ENCODE data around the gene LSM7. TPM values are rescaled to one million over a fixed set of nuclear protein-coding genes. Genes with fewer than 3 reads are reported as not detected.
A peak's percentile ranks its signal among the peaks of the same experiment; 100 is the strongest.

Gene LSM7
- total RNA-seq, 3 donors from 2014 or later: 275 to 313 (median 307) TPM

- ATAC-seq (no peak), DNase-seq (no peak)
- no peaks in the 10 kb centered on the region for H3K36me3 Mint-ChIP-seq (ENCODE audit: insufficient read depth)
- H3K4me1 Mint-ChIP-seq (ENCODE audit: low read depth): peaks cover 2% of the 10 kb centered on the region
- peaks cover 52% of the 10 kb centered on the region for H3K27me3 Mint-ChIP-seq (ENCODE audit: low read depth)
- H3K4me3 Mint-ChIP-seq: no peak overlapping the region
- H3K9me3 Mint-ChIP-seq: peaks cover 9% of the 10 kb centered on the region
These were observed 15.4 kb downstream of the LSM7 start for GRCh38 chr19:2312820-2313501.

- Mint-ChIP-seq H3K27me3 (ENCODE audit: low read depth) (peaks cover 67% of the 10 kb centered on the region), H3K36me3 (ENCODE audit: insufficient read depth) (no peaks in the 10 kb centered on the region), H3K9me3 (peaks cover 9% of the 10 kb centered on the region), H3K4me3 (no peak overlapping the region), H3K4me1 (ENCODE audit: low read depth) (peaks cover 2% of the 10 kb centered on the region)
- no peak for ATAC-seq
- DNase-seq: no peak
These were observed 17.3 kb downstream of the LSM7 start for GRCh38 chr19:2311093-2311492.

GRCh38 chr19:2309734-2310362 lies 18.5 kb downstream of the LSM7 start:
- no peak overlapping the region for H3K4me3 Mint-ChIP-seq

GRCh38 chr19:2308114-2308556 lies 20.3 kb downstream of the LSM7 start, which contains the start of gene LINGO3:
Gene LINGO3, minus strand, starts transcription at chr19:2308154. Its CDS starts 16,378 bp downstream, at chr19:2291776.
- peak within 1 kb of the TSS; percentile 19 for H3K4me3 Mint-ChIP-seq
- ATAC-seq: peak; percentile 29 to 58
- peaks cover 2% of the 10 kb centered on the region for H3K4me1 Mint-ChIP-seq (ENCODE audit: low read depth)
- peaks cover 72% of the 10 kb centered on the region for H3K27me3 Mint-ChIP-seq (ENCODE audit: low read depth)
- no peaks in the 10 kb centered on the region for H3K9me3 Mint-ChIP-seq
- DNase-seq: no peak
- no peaks in the 10 kb centered on the region for H3K36me3 Mint-ChIP-seq (ENCODE audit: insufficient read depth)

More at GRCh38 chr19:2309734-2310362, 18.5 kb downstream of the LSM7 start:
- Mint-ChIP-seq H3K9me3 (peaks cover 2% of the 10 kb centered on the region), H3K36me3 (ENCODE audit: insufficient read depth) (no peaks in the 10 kb centered on the region), H3K4me1 (ENCODE audit: low read depth) (peaks cover 2% of the 10 kb centered on the region), H3K27me3 (ENCODE audit: low read depth) (peaks cover 71% of the 10 kb centered on the region)
- ATAC-seq (no peak), DNase-seq (no peak)

GRCh38 chr19:2307518-2308012 lies 20.8 kb downstream of the LSM7 start:
- Mint-ChIP-seq H3K9me3 (no peaks in the 10 kb centered on the region), H3K27me3 (ENCODE audit: low read depth) (peaks cover 72% of the 10 kb centered on the region), H3K36me3 (ENCODE audit: insufficient read depth) (no peaks in the 10 kb centered on the region), H3K4me3 (no peak overlapping the region), H3K4me1 (ENCODE audit: low read depth) (peaks cover 7% of the 10 kb centered on the region)
- DNase-seq: no peak
- no peak for ATAC-seq

GRCh38 chr19:2306971-2307370 lies 21.4 kb downstream of the LSM7 start:
- H3K4me3 Mint-ChIP-seq: no peak overlapping the region
- no peaks in the 10 kb centered on the region for H3K9me3 Mint-ChIP-seq
- peaks cover 69% of the 10 kb centered on the region for H3K27me3 Mint-ChIP-seq (ENCODE audit: low read depth)
- DNase-seq: no peak
- ATAC-seq: no peak
- H3K4me1 Mint-ChIP-seq (ENCODE audit: low read depth): peaks cover 7% of the 10 kb centered on the region
- H3K36me3 Mint-ChIP-seq (ENCODE audit: insufficient read depth): no peaks in the 10 kb centered on the region

GRCh38 chr19:2306281-2306806 lies 22.0 kb downstream of the LSM7 start:
- no peaks in the 10 kb centered on the region for H3K9me3 Mint-ChIP-seq
- ATAC-seq (no peak), DNase-seq (no peak)
- no peaks in the 10 kb centered on the region for H3K36me3 Mint-ChIP-seq (ENCODE audit: insufficient read depth)
- peaks cover 69% of the 10 kb centered on the region for H3K27me3 Mint-ChIP-seq (ENCODE audit: low read depth)
- H3K4me1 Mint-ChIP-seq (ENCODE audit: low read depth): peaks cover 8% of the 10 kb centered on the region
- H3K4me3 Mint-ChIP-seq: no peak overlapping the region

- DNase-seq: no peak
- ATAC-seq: no peak
- Mint-ChIP-seq H3K4me3 (no peak overlapping the region), H3K36me3 (ENCODE audit: insufficient read depth) (no peaks in the 10 kb centered on the region), H3K27me3 (ENCODE audit: low read depth) (peaks cover 66% of the 10 kb centered on the region), H3K4me1 (ENCODE audit: low read depth) (peaks cover 10% of the 10 kb centered on the region), H3K9me3 (no peaks in the 10 kb centered on the region)
These were observed 22.7 kb downstream of the LSM7 start for GRCh38 chr19:2305452-2306280.

GRCh38 chr19:2303211-2303798 lies 25.1 kb downstream of the LSM7 start:
- peaks cover 7% of the 10 kb centered on the region for H3K4me1 Mint-ChIP-seq (ENCODE audit: low read depth)
- ATAC-seq: no peak
- H3K9me3 Mint-ChIP-seq: no peaks in the 10 kb centered on the region
- peak overlapping the region; percentile 55 for H3K4me3 Mint-ChIP-seq
- H3K36me3 Mint-ChIP-seq (ENCODE audit: insufficient read depth): no peaks in the 10 kb centered on the region
- no peak for DNase-seq
- H3K27me3 Mint-ChIP-seq (ENCODE audit: low read depth): peaks cover 44% of the 10 kb centered on the region

GRCh38 chr19:2302319-2303210 lies 25.8 kb downstream of the LSM7 start:
- Mint-ChIP-seq H3K4me3 (peak overlapping the region; percentile 55), H3K27me3 (ENCODE audit: low read depth) (peaks cover 42% of the 10 kb centered on the region), H3K36me3 (ENCODE audit: insufficient read depth) (no peaks in the 10 kb centered on the region), H3K9me3 (no peaks in the 10 kb centered on the region), H3K4me1 (ENCODE audit: low read depth) (peaks cover 7% of the 10 kb centered on the region)
- DNase-seq: no peak
- ATAC-seq: peak; percentile 59 to 64

GRCh38 chr19:2300533-2300932 lies 27.9 kb downstream of the LSM7 start:
- peaks cover 7% of the 10 kb centered on the region for H3K4me1 Mint-ChIP-seq (ENCODE audit: low read depth)
- H3K27me3 Mint-ChIP-seq (ENCODE audit: low read depth): peaks cover 22% of the 10 kb centered on the region
- no peaks in the 10 kb centered on the region for H3K9me3 Mint-ChIP-seq
- DNase-seq (no peak), ATAC-seq (no peak)
- H3K4me3 Mint-ChIP-seq: no peak overlapping the region
- H3K36me3 Mint-ChIP-seq (ENCODE audit: insufficient read depth): no peaks in the 10 kb centered on the region

GRCh38 chr19:2296141-2296540 lies 32.2 kb downstream of the LSM7 start:
- no peak for ATAC-seq
- Mint-ChIP-seq H3K27me3 (ENCODE audit: low read depth) (no peaks in the 10 kb centered on the region), H3K4me1 (ENCODE audit: low read depth) (peaks cover 7% of the 10 kb centered on the region), H3K36me3 (ENCODE audit: insufficient read depth) (no peaks in the 10 kb centered on the region), H3K9me3 (no peaks in the 10 kb centered on the region), H3K4me3 (no peak overlapping the region)
- no peak for DNase-seq

- Mint-ChIP-seq H3K9me3 (no peaks in the 10 kb centered on the region), H3K4me3 (no peak overlapping the region), H3K36me3 (ENCODE audit: insufficient read depth) (no peaks in the 10 kb centered on the region), H3K4me1 (ENCODE audit: low read depth) (peaks cover 14% of the 10 kb centered on the region), H3K27me3 (ENCODE audit: low read depth) (no peaks in the 10 kb centered on the region)
- no peak for ATAC-seq
- no peak for DNase-seq
These were observed 33.6 kb downstream of the LSM7 start for GRCh38 chr19:2294687-2295335.

Data from activated T-cell treated with anti-CD3 and anti-CD28 coated beads, Interleukin-2, amount 50 U/mL, for 4 hours (primary cell).